GM18951 (cell line): Measurements from ENCODE around the gene PHF21B.

Source experiments
- POLR2A ChIP-seq: IDR thresholded peaks from 4 replicates; pipeline ENCODE4 v1.6.1; 2011; ENCODE audit warnings: mild to moderate bottlenecking; ENCODE audit not compliant: insufficient read length, insufficient read depth; ENCODE audit errors: extremely low read depth
- in situ Hi-C: fragments of 300-500 bp; cut with MboI; formaldehyde crosslinking; loops from one replicate; pipeline ENCODE4 v1.12.0; 2022; ENCODE audit warnings: low sequenced_read_pairs, mixed read lengths, inconsistent platforms; ENCODE audit not compliant: unreplicated experiment

The PHF21B gene

GRCh38 chr22:45006111-45006963, 3.5 kb downstream of the PHF21B start:
- no peak for TF ChIP-seq POLR2A
- in situ Hi-C loops = no loop called here

GRCh38 chr22:45001653-45002052, 8.2 kb downstream of the PHF21B start:
- in situ Hi-C loops = no loop called here
- TF ChIP-seq POLR2A = no peak

- in situ Hi-C loops = no loop called here
Observed at GRCh38 chr22:45000330-45000729, 9.5 kb downstream of the PHF21B start.

DNA sequence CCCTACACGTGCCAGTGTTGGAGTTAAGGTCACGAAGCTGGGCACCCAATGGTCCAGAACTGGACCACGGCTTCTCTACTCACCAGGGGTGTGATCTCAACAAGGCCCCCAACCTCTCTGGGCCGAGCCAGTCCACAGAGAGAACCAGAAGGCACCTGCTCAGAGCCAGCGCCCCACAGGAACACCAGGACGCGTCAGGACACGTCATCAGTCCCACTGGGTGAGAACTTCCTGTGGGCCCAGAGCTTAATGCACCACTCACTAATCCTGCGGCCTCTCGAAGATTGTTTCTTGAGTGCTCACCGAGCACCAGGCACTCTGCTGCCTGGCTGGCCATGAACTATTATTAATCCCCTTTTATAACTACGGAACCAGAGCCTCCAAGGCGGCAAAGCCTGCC, 10.1 kb downstream of the PHF21B start:
- in situ Hi-C loops = loop anchor here (10.0 kb wide), 1 partner anchor 1685 kb away; no protein-coding TSS in a partner anchor
- no peak for TF ChIP-seq POLR2A

More at GRCh38 chr22:45000330-45000729, 9.5 kb downstream of the PHF21B start:
- TF ChIP-seq POLR2A = no peak

DNA sequence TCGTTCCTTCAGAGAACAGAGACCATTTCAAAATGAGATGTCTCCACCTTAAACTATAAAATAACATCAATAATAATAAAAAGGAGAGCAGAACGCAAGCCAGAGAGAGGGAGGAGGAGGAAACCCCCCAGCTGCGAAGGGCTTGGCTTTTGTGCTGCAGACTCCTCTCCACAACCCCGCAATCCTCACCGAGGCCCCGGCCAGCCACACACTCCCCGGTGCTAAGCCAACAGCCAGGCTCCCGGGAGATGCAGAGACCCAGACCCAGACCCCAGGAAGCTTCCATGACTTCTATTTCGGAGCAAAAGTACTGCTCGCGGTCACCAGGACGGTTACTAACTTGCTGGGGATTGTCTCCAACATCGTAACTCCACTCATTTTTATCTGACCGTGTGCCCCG, 10.6 kb downstream of the PHF21B start:
- in situ Hi-C loops = loop anchor here (10.0 kb wide), 1 partner anchor 1684 kb away; no protein-coding TSS in a partner anchor
- no peak for TF ChIP-seq POLR2A

DNA sequence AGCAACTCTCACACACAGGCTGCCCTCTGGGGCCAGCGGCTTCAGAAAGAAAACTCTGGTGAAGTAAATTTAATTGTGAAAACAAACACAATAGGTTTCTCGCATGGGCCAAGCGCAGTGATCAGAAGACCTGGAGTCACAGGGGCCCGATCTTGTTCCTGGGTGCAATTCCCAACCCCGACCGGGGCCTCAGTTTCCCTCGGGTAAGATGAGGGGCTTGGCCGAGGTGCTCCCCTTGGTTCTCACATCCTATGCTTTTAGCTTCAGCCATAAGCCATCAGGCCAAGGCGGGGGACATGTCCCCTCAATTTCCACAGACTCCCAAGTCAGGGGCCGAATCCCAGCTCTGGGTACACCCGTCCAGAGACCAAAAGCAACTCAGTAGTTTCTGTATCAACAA, 11.5 kb downstream of the PHF21B start:
- in situ Hi-C loops = loop anchor here (10.0 kb wide), 1 partner anchor 1683 kb away; no protein-coding TSS in a partner anchor
- no peak for TF ChIP-seq POLR2A

- TF ChIP-seq POLR2A = no peak
- in situ Hi-C loops = loop anchor here (10.0 kb wide), 1 partner anchor 1682 kb away; no protein-coding TSS in a partner anchor
Observed at GRCh38 chr22:44997060-44997459, 12.7 kb downstream of the PHF21B start.

- TF ChIP-seq POLR2A = no peak
- in situ Hi-C loops = loop anchor here (10.0 kb wide), 1 partner anchor 1682 kb away; no protein-coding TSS in a partner anchor
Observed at GRCh38 chr22:44996648-44997047, 13.2 kb downstream of the PHF21B start.

DNA sequence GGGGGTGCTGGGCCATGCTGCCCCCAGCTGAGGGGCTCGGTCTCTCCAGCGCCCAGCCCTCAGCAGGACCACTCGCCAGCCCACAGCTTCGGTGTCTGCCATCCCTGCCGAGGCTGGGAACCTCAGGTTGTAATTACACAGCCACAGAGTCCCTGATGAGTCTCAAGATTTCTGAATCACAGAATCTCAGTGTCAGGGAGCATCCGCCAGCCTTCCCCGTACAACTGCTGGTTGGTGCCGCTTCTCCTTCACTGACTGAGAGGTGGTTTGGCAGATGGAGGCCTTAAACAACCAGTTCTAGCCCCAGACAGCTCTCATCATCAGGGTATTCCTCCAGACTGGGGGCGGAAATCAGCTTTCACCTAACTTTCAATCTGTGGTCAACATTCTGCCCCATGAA, 13.7 kb downstream of the PHF21B start:
- TF ChIP-seq POLR2A = no peak
- in situ Hi-C loops = loop anchor here (10.0 kb wide), 1 partner anchor 1681 kb away; no protein-coding TSS in a partner anchor

- TF ChIP-seq POLR2A = no peak
- in situ Hi-C loops = loop anchor here (10.0 kb wide), 1 partner anchor 1681 kb away; no protein-coding TSS in a partner anchor
Observed at GRCh38 chr22:44995715-44996114, 14.1 kb downstream of the PHF21B start.

DNA sequence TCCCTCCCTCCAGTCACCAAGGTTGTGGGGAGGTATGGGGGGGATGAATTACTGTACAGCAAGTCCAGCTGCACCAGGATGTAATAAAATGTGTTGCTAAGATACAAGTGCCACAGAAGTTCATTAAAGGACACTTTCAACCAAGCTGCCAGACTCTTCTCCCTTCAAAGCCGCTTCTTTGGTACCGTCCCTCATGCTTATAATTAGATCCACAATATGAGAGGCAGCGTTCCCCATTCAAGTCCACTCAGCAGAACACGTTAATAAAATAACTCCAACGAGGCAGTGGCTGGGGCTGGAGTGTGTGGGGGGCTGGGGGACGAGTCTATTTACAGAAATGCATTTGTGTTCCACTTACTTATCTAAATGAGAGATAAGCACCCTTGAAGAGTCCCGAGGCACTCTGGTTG, 14.7 kb downstream of the PHF21B start:
- TF ChIP-seq POLR2A = no peak
- in situ Hi-C loops = loop anchor here (10.0 kb wide), 1 partner anchor 1680 kb away; no protein-coding TSS in a partner anchor

GRCh38 chr22:44994399-44995104, 15.3 kb downstream of the PHF21B start:
- in situ Hi-C loops = loop anchor here (10.0 kb wide), 1 partner anchor 1680 kb away; no protein-coding TSS in a partner anchor
- no peak for TF ChIP-seq POLR2A

- in situ Hi-C loops = loop anchor here (10.0 kb wide), 1 partner anchor 1677 kb away; no protein-coding TSS in a partner anchor
- TF ChIP-seq POLR2A = no peak
Observed at GRCh38 chr22:44992166-44992565, 17.6 kb downstream of the PHF21B start.

GRCh38 chr22:44991218-44991617, 18.6 kb downstream of the PHF21B start:
- in situ Hi-C loops = loop anchor here (10.0 kb wide), 1 partner anchor 1676 kb away; no protein-coding TSS in a partner anchor
- no peak for TF ChIP-seq POLR2A
